Loucy (cell line): ENCODE measurements around the gene LETM1.

Source experiments
- H2AFZ ChIP-seq: fragments of 200-600 bp; sonication (generic); 2 replicates; pipeline ENCODE4 v1.6.0; 2016; ENCODE audit warnings: antibody characterized with exemption, mild to moderate bottlenecking, low read length, moderate library complexity
- H3F3A ChIP-seq: fragments of 200-600 bp; 2 replicates; pipeline ENCODE4 v1.6.0; 2016; ENCODE audit warnings: antibody characterized with exemption, low read depth, mild to moderate bottlenecking
- H3K27me3 ChIP-seq: fragments of 200-600 bp; sonication (generic); 2 replicates; pipeline ENCODE4 v1.6.1; 2014; ENCODE audit warnings: low read length, mild to moderate bottlenecking; ENCODE audit not compliant: insufficient read depth, poor library complexity, severe bottlenecking
- H3K36me3 ChIP-seq: fragments of 200-600 bp; sonication (generic); 2 replicates; pipeline ENCODE4 v1.6.1; 2016; ENCODE audit warnings: low read length; ENCODE audit not compliant: insufficient read depth
- H3K4me1 ChIP-seq: fragments of 200-600 bp; sonication (generic); 2 replicates; pipeline ENCODE4 v1.5.1; 2014; ENCODE audit warnings: low read length, mild to moderate bottlenecking; ENCODE audit not compliant: insufficient read depth, poor library complexity, severe bottlenecking
- H3K4me2 ChIP-seq: fragments of 200-600 bp; sonication (generic); 2 replicates; pipeline ENCODE4 v1.6.0; 2014; ENCODE audit warnings: antibody characterized with exemption, low read length, low read depth, mild to moderate bottlenecking; ENCODE audit not compliant: poor library complexity, severe bottlenecking
- H3K4me3 ChIP-seq: fragments of 200-600 bp; sonication (generic); 2 replicates; pipeline ENCODE4 v1.5.1; 2014; ENCODE audit warnings: low read length, mild to moderate bottlenecking, mixed read lengths; ENCODE audit not compliant: poor library complexity, severe bottlenecking
- H3K79me2 ChIP-seq: fragments of 200-600 bp; sonication (generic); 2 replicates; pipeline ENCODE4 v1.6.1; 2014; ENCODE audit warnings: low read length; ENCODE audit not compliant: insufficient read depth
- H3K9ac ChIP-seq: fragments of 200-600 bp; sonication (generic); 2 replicates; pipeline ENCODE4 v1.6.0; 2014; ENCODE audit warnings: mild to moderate bottlenecking, low read depth, low read length, moderate library complexity; ENCODE audit not compliant: poor library complexity, severe bottlenecking
- H3K9me2 ChIP-seq: fragments of 200-600 bp; sonication (generic); replicated peaks from 2 replicates; pipeline ENCODE4 v1.6.1; 2016; ENCODE audit warnings: low read depth, low read length, mixed read lengths
- H3K9me3 ChIP-seq: fragments of 200-600 bp; sonication (generic); 2 replicates; pipeline ENCODE4 v1.6.1; 2014; ENCODE audit warnings: mild to moderate bottlenecking, antibody characterized with exemption, low read length, low read depth; ENCODE audit not compliant: insufficient read depth
- H4K20me1 ChIP-seq: fragments of 200-600 bp; sonication (generic); 2 replicates; pipeline ENCODE4 v1.6.0; 2014; ENCODE audit warnings: antibody characterized with exemption, low read length, mild to moderate bottlenecking; ENCODE audit not compliant: insufficient read depth, poor library complexity, severe bottlenecking
- EZH2phosphoT487 ChIP-seq: fragments of 200-600 bp; IDR thresholded peaks from 2 replicates; pipeline ENCODE4 v1.6.1; 2018; ENCODE audit warnings: antibody characterized with exemption, mild to moderate bottlenecking, moderate library complexity, borderline replicate concordance
- TF ChIP-seq, protein P1 (sequence below): fragments of 200-600 bp; sonication (generic); conservative IDR thresholded peaks from 2 replicates; pipeline ENCODE4 v1.5.1; 2014; ENCODE audit warnings: mild to moderate bottlenecking, antibody characterized with exemption, low read length

LETM1 gene

DNA sequence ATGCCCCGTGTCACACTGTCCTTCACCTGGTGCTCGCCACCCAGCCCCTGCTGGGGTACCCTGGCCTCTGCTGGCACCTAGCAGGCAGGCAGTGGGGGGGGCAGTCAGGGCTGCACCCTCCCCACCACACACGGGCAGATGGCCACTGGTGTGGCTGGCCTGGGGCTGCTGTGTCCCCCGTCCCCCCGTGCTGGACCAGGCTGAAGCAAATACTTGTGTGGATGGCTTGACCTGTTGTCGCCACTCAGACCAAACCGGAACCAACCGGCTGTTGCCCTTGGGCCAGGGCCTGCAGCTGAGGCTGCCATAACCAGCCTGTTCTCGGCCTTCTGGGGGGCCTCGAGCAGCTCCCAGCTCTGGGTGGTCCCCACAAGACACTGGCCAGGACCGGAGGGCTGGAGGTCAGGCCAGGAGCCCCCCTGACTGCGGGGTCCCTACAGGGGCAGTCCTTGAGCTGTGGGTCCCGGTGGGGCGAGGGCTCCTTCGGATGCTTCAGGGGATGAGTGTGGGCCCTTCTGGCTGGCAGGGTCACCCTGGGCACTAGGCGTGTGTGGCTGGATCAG lies 58.6 kb downstream of the LETM1 start:
- TF ChIP-seq, protein P1, sequence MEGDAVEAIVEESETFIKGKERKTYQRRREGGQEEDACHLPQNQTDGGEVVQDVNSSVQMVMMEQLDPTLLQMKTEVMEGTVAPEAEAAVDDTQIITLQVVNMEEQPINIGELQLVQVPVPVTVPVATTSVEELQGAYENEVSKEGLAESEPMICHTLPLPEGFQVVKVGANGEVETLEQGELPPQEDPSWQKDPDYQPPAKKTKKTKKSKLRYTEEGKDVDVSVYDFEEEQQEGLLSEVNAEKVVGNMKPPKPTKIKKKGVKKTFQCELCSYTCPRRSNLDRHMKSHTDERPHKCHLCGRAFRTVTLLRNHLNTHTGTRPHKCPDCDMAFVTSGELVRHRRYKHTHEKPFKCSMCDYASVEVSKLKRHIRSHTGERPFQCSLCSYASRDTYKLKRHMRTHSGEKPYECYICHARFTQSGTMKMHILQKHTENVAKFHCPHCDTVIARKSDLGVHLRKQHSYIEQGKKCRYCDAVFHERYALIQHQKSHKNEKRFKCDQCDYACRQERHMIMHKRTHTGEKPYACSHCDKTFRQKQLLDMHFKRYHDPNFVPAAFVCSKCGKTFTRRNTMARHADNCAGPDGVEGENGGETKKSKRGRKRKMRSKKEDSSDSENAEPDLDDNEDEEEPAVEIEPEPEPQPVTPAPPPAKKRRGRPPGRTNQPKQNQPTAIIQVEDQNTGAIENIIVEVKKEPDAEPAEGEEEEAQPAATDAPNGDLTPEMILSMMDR = no peak
- TF ChIP-seq EZH2phosphoT487 = no peak
- no peak overlapping the region for H3K4me2 ChIP-seq
- H3K9me3 ChIP-seq = no peaks in the 10 kb centered on the region
- H3K4me3 ChIP-seq = no peak overlapping the region
- H3K36me3 ChIP-seq = no peaks in the 10 kb centered on the region
- H3K4me1 ChIP-seq = no peaks in the 10 kb centered on the region
- H3K27me3 ChIP-seq = no peaks in the 10 kb centered on the region
- H3F3A ChIP-seq = no peaks in the 10 kb centered on the region
- H3K9ac ChIP-seq = no peak overlapping the region
- H3K79me2 ChIP-seq = no peaks in the 10 kb centered on the region
- no peaks in the 10 kb centered on the region for H4K20me1 ChIP-seq
- H2AFZ ChIP-seq = no peak overlapping the region
- no peaks in the 10 kb centered on the region for H3K9me2 ChIP-seq

DNA sequence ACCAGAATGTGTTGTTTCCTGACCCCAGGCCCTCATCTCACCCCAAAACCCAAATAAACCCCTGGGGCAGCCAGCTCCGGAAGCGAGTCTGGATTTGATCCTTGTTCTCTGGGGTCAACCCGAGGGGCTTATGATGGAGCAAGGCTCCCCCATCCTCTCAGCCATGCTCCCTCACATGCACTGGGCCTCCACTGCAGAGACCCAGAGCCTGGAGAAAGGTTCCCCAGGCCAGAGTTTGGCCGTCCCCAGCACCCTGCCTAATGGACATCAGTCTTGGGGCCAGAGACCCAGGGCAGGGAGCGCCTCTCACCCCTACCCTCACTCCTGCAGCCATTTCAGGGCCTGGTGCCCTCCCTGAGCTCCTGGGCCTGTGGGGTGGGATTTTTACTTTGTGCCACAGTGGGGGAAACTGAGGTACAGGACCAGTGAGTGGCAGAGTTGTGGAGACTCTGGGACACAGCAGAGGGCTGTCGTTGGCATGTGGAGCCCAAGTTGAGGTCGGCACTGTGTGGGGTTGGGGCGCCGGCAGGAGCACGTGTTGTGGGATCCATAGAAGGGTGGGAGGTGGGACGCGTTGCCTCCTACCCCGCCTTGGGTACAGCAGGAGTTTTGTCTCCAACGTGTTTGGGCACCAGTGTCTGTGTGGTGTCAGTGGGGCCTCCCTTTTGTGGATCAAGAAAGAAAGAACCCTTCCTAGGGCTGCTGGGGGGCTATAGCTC lies 59.3 kb downstream of the LETM1 start:
- no peaks in the 10 kb centered on the region for H3K4me1 ChIP-seq
- H3K9ac ChIP-seq = no peak overlapping the region
- no peaks in the 10 kb centered on the region for H3K79me2 ChIP-seq
- H3F3A ChIP-seq = no peaks in the 10 kb centered on the region
- H3K4me3 ChIP-seq = no peak overlapping the region
- no peaks in the 10 kb centered on the region for H3K9me2 ChIP-seq
- TF ChIP-seq EZH2phosphoT487 = no peak
- TF ChIP-seq, protein P1 = no peak
- no peaks in the 10 kb centered on the region for H3K9me3 ChIP-seq
- H2AFZ ChIP-seq = no peak overlapping the region
- no peaks in the 10 kb centered on the region for H3K36me3 ChIP-seq
- no peak overlapping the region for H3K4me2 ChIP-seq
- H4K20me1 ChIP-seq = no peaks in the 10 kb centered on the region
- H3K27me3 ChIP-seq = no peaks in the 10 kb centered on the region

DNA sequence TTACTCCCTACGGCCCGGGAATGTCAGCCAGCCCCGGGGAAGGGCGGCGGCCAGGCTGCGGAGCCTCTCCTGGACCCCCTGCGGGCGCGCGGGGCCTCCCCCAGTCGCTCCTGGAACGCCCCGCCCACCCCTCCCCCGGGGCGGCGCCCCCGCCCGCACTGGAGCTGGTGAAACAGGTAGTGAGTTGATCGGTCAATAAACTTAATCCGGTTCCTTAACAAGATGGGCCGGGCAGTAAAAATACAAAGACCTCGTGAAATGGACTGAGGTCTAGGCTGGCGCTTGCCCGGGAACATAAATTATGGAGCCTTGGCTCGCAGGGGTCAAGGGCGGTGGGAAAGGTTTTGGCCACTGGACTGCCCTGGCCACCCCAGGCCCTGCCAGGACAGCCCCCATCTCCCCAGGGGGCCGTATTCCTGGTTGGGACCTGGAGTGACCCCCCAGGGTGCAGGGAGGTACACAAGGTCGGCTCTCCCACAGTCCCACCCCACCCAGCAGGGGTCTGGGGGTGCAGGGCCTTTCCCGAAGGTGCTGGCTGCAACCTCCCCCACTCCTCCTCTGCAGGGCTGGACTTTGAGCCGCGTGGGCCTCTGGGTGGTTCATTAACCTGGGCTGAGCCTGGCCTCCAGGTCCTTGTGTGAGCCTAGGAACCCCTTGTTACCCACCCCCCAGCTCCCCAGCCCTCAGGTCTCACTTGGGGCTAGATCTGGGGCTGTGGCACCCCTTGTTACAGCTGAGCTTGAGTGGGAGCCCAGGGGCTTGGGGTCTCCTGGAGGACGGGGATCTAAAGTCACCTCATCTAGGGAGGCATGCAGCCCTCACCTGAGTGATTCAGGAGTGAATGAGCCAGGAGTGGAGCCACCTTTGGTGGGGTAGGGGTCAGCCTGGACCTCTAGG lies 60.4 kb downstream of the LETM1 start:
- no peaks in the 10 kb centered on the region for H3K27me3 ChIP-seq
- no peak overlapping the region for H3K9ac ChIP-seq
- H2AFZ ChIP-seq = no peak overlapping the region
- no peaks in the 10 kb centered on the region for H3K79me2 ChIP-seq
- H3K4me1 ChIP-seq = no peaks in the 10 kb centered on the region
- H3K4me3 ChIP-seq = no peak overlapping the region
- no peaks in the 10 kb centered on the region for H3K9me2 ChIP-seq
- H4K20me1 ChIP-seq = no peaks in the 10 kb centered on the region
- H3K4me2 ChIP-seq = no peak overlapping the region
- no peaks in the 10 kb centered on the region for H3K9me3 ChIP-seq
- no peaks in the 10 kb centered on the region for H3F3A ChIP-seq
- H3K36me3 ChIP-seq = no peaks in the 10 kb centered on the region
- TF ChIP-seq, protein P1 = no peak
- TF ChIP-seq EZH2phosphoT487 = no peak
